Measurements from ENCODE around the gene TLE2.

DNA sequence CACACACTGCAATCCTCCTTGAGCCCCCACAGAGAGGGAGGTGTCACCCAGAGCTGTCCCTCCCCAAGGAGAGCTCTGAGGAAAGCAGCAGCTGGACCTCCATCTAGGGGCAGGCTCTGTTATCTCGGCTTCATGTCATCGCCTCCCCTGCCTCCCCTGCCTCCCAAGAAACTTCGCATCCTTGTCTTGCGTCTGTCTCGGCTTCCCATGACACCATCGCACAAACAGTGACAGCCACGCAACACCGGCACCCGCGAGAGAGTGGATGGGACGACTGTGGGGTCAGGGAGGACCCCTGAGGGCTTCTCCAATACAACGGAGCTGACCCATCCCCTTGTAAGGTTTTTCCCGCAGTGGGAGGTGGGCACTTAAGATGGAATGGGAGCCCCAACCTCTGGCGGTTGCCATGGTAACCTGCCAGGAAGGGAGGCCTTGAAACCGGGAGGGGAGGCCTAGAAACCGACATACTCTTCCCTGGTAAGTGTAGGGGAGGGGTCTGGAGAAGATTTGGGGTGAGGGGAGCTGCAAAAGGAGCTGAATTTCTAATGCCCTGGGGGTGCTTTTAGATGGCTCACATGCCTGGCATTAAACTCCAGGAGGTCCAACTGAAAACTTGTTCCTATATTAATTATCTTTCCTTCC lies 16.3 kb downstream of the TLE2 start:
- TF ChIP-seq, protein P1, sequence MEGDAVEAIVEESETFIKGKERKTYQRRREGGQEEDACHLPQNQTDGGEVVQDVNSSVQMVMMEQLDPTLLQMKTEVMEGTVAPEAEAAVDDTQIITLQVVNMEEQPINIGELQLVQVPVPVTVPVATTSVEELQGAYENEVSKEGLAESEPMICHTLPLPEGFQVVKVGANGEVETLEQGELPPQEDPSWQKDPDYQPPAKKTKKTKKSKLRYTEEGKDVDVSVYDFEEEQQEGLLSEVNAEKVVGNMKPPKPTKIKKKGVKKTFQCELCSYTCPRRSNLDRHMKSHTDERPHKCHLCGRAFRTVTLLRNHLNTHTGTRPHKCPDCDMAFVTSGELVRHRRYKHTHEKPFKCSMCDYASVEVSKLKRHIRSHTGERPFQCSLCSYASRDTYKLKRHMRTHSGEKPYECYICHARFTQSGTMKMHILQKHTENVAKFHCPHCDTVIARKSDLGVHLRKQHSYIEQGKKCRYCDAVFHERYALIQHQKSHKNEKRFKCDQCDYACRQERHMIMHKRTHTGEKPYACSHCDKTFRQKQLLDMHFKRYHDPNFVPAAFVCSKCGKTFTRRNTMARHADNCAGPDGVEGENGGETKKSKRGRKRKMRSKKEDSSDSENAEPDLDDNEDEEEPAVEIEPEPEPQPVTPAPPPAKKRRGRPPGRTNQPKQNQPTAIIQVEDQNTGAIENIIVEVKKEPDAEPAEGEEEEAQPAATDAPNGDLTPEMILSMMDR (IDR thresholded peaks at IDR 0.05; ENCODE audit: poor library complexity) = no peak
- TF ChIP-seq EZH2 (IDR thresholded peaks at IDR 0.05; ENCODE audit: borderline replicate concordance) (no peak), EZH2phosphoT487 (IDR thresholded peaks at IDR 0.05; ENCODE audit: low read depth, severe bottlenecking, unreplicated experiment) (no peak)
